GM12892 (cell line): Measurements from ENCODE around the gene PBX1.

Source experiments
- DNase-seq: peaks from one replicate; pipeline ENCODE4 v3.0.0; 2011; ENCODE audit not compliant: insufficient read length
- FAIRE-seq: peaks from 2 replicates; lab custom pipeline; 2011; peaks lifted over from hg19 to GRCh38; lab: Jason Lieb, UNC
- POLR2A ChIP-seq: IDR thresholded peaks from 2 replicates; pipeline ENCODE4 v1.6.1; 2011; ENCODE audit warnings: low read depth, low read length, control low read depth
- POLR2AphosphoS5 ChIP-seq: IDR thresholded peaks from 2 replicates; pipeline ENCODE4 v1.6.1; 2011; ENCODE audit warnings: low read depth, low read length, control low read depth
- TAF1 ChIP-seq: IDR thresholded peaks from 2 replicates; pipeline ENCODE4 v1.6.1; 2011; ENCODE audit warnings: low read depth, mild to moderate bottlenecking, control low read depth, low read length, borderline replicate concordance

Gene PBX1

GRCh38 chr1:164735315-164736052 is 176.5 kb downstream of the PBX1 start:
- TF ChIP-seq POLR2A = no peak
- TF ChIP-seq POLR2AphosphoS5 = no peak
- no peak for TF ChIP-seq TAF1
- DNase-seq (no peak), FAIRE-seq (no peak)

GRCh38 chr1:164736137-164736536 is 177.2 kb downstream of the PBX1 start:
- DNase-seq = no peak
- no peak for FAIRE-seq
- no peak for TF ChIP-seq POLR2A

- TF ChIP-seq POLR2A = no peak
- no peak for TF ChIP-seq TAF1
- no peak for TF ChIP-seq POLR2AphosphoS5
- FAIRE-seq (no peak), DNase-seq (no peak)
These were observed 180.2 kb downstream of the PBX1 start for GRCh38 chr1:164739189-164739588.

- DNase-seq (no peak), FAIRE-seq (no peak)
- TF ChIP-seq POLR2A = no peak
- no peak for TF ChIP-seq TAF1
- TF ChIP-seq POLR2AphosphoS5 = no peak
These were observed 181.1 kb downstream of the PBX1 start for GRCh38 chr1:164740000-164740526.

GRCh38 chr1:164742745-164743144 is 183.8 kb downstream of the PBX1 start:
- TF ChIP-seq TAF1 (no peak), POLR2AphosphoS5 (no peak), POLR2A (no peak)
- FAIRE-seq (no peak), DNase-seq (no peak)

- no peak for DNase-seq
- FAIRE-seq = no peak
- TF ChIP-seq TAF1 = no peak
These were observed 185.0 kb downstream of the PBX1 start for GRCh38 chr1:164743976-164744375.

- no peak for TF ChIP-seq TAF1
- no peak for TF ChIP-seq POLR2A
- no peak for TF ChIP-seq POLR2AphosphoS5
- DNase-seq = no peak
- no peak for FAIRE-seq
These were observed 186.8 kb downstream of the PBX1 start for GRCh38 chr1:164745736-164746135.

- DNase-seq = no peak
- TF ChIP-seq POLR2A (no peak), TAF1 (no peak), POLR2AphosphoS5 (no peak)
- no peak for FAIRE-seq
These were observed 187.6 kb downstream of the PBX1 start for GRCh38 chr1:164746632-164747031.

GRCh38 chr1:164748253-164748899 is 189.4 kb downstream of the PBX1 start:
- TF ChIP-seq POLR2A = no peak
- no peak for TF ChIP-seq POLR2AphosphoS5
- TF ChIP-seq TAF1 = no peak
- FAIRE-seq (no peak), DNase-seq (no peak)

GRCh38 chr1:164753521-164754077 is 194.6 kb downstream of the PBX1 start:
- no peak for FAIRE-seq
- DNase-seq = no peak
- TF ChIP-seq TAF1 (no peak), POLR2AphosphoS5 (no peak), POLR2A (no peak)

- TF ChIP-seq POLR2AphosphoS5 = no peak
- no peak for TF ChIP-seq TAF1
- no peak for TF ChIP-seq POLR2A
- DNase-seq = no peak
- no peak for FAIRE-seq
These were observed 195.2 kb downstream of the PBX1 start for GRCh38 chr1:164754088-164754600.
